CD4-positive, alpha-beta T cell treated with Interleukin-6 at 100 ng/mL for 8 hours (primary cell): ENCODE measurements around the gene ADAMTS6.

Experiments used
- DNase-seq: peaks from one replicate; pipeline ENCODE4 v3.0.0-alpha.2; 2020; ENCODE audit warnings: mixed read lengths, low spot score

ADAMTS6 gene

GRCh38 chr5:65279603-65280002, 202.1 kb downstream of the ADAMTS6 start:
- DNase-seq, result no peak

- no peak for DNase-seq
These were observed 205.4 kb downstream of the ADAMTS6 start for GRCh38 chr5:65276178-65276890.

GRCh38 chr5:65271906-65272305, 209.8 kb downstream of the ADAMTS6 start:
- DNase-seq, result no peak

GRCh38 chr5:65268525-65268924, 213.2 kb downstream of the ADAMTS6 start:
- no peak for DNase-seq

GRCh38 chr5:65264420-65264819, 217.3 kb downstream of the ADAMTS6 start:
- DNase-seq, result no peak

GRCh38 chr5:65263321-65263720, 218.4 kb downstream of the ADAMTS6 start:
- DNase-seq, result no peak

GRCh38 chr5:65262649-65263059, 219.1 kb downstream of the ADAMTS6 start:
- DNase-seq, result no peak

- no peak for DNase-seq
These were observed 219.6 kb downstream of the ADAMTS6 start for GRCh38 chr5:65262096-65262495.

- no peak for DNase-seq
These were observed 220.2 kb downstream of the ADAMTS6 start for GRCh38 chr5:65261499-65261898.

GRCh38 chr5:65255294-65255693, 226.4 kb downstream of the ADAMTS6 start:
- no peak for DNase-seq

GRCh38 chr5:65252977-65253376, 228.7 kb downstream of the ADAMTS6 start:
- no peak for DNase-seq

- no peak for DNase-seq
These were observed 232.8 kb downstream of the ADAMTS6 start for GRCh38 chr5:65248896-65249295.

GRCh38 chr5:65247594-65247993, 234.1 kb downstream of the ADAMTS6 start:
- DNase-seq, result no peak

- DNase-seq, result no peak
These were observed 235.0 kb downstream of the ADAMTS6 start for GRCh38 chr5:65246741-65247140.

- DNase-seq, result no peak
These were observed 237.7 kb downstream of the ADAMTS6 start for GRCh38 chr5:65244031-65244430.

GRCh38 chr5:65243161-65243560, 238.6 kb downstream of the ADAMTS6 start:
- DNase-seq, result no peak

- DNase-seq, result no peak
These were observed 251.9 kb downstream of the ADAMTS6 start for GRCh38 chr5:65229841-65230240.

- DNase-seq, result no peak
These were observed 267.7 kb downstream of the ADAMTS6 start for GRCh38 chr5:65213921-65214525.

GRCh38 chr5:65209341-65209740, 272.4 kb downstream of the ADAMTS6 start:
- DNase-seq, result no peak

GRCh38 chr5:65204966-65205365, 276.8 kb downstream of the ADAMTS6 start:
- DNase-seq, result no peak

GRCh38 chr5:65203746-65204145, 278.0 kb downstream of the ADAMTS6 start:
- DNase-seq, result no peak

- no peak for DNase-seq
These were observed 281.6 kb downstream of the ADAMTS6 start for GRCh38 chr5:65199993-65200675.

- no peak for DNase-seq
These were observed 283.1 kb downstream of the ADAMTS6 start for GRCh38 chr5:65198456-65199120.
